GM21367 (cell line): Measurements from ENCODE around the gene C19orf73.
"Not testable (repeated sequence)": the region's sequence is repeated elsewhere in the genome, so short reads cannot be mapped to it uniquely, and the experiment has no call there.

Experiments used
- ATAC-seq: cut with Tn5 transposase; IDR thresholded peaks from one replicate; pipeline ENCODE4 v1.9.1; 2021; ENCODE audit not compliant: unreplicated experiment

The C19orf73 gene

DNA sequence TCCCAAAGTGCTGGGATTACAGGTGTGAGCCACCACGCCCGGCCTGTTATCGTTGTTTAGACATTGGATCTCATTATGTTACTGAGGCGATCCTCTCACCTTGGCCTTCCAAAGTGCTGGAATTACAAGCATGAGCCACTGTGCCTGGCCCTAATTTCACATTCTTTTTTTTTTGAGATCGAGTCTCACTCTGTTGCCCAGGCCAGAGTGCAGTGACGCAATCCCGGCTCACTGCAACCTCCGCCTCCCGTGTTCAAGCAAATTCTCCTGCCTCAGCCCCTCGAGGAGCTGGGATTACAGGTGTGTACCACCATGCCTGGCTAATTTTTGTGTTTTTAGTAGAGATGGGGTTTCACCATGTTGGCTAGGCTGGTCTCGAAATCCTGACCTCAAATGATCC is 4.3 kb upstream of the C19orf73 start:
- ATAC-seq, result not testable (repeated sequence)

DNA sequence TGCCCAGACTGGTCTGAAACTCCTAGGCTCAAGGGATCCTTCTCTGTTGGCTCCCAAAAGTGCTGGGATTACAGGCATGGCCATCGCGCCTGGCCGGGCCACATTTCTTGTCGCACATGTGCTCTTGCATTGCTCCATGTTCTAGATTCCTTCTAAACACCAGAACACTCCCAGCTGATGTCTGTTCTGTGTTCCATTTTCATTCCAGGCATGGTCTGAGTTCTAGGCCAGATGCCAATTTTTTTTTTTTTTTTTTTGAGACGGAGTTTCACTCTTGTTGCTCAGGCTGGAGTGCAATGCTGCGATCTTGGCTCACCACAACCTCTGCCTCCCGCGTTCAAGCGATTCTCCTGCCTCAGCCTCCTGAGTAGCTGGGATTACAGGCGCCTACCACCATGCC is 2.9 kb upstream of the C19orf73 start:
- not testable (repeated sequence) for ATAC-seq

GRCh38 chr19:49120868-49121267 is 1.9 kb upstream of the C19orf73 start:
- no peak for ATAC-seq

DNA sequence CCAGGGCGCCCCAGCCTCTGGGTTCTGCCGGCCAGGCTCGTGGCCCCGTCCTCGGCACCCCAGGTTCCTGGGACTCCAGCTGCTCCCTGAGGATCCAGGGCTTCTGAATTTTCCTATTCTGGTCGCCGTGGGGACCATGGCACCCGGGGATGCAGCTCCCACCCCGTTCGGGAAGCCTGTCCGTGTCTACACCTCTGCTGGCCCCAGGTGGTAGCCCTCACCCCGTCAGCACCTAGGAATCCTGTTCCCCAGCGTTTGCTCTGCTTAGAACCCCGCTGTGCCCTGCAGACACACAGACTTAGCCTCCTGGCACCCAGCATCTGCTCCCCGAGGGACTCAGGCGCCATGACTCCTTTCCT is 1.4 kb upstream of the C19orf73 start:
- ATAC-seq, result no peak

DNA sequence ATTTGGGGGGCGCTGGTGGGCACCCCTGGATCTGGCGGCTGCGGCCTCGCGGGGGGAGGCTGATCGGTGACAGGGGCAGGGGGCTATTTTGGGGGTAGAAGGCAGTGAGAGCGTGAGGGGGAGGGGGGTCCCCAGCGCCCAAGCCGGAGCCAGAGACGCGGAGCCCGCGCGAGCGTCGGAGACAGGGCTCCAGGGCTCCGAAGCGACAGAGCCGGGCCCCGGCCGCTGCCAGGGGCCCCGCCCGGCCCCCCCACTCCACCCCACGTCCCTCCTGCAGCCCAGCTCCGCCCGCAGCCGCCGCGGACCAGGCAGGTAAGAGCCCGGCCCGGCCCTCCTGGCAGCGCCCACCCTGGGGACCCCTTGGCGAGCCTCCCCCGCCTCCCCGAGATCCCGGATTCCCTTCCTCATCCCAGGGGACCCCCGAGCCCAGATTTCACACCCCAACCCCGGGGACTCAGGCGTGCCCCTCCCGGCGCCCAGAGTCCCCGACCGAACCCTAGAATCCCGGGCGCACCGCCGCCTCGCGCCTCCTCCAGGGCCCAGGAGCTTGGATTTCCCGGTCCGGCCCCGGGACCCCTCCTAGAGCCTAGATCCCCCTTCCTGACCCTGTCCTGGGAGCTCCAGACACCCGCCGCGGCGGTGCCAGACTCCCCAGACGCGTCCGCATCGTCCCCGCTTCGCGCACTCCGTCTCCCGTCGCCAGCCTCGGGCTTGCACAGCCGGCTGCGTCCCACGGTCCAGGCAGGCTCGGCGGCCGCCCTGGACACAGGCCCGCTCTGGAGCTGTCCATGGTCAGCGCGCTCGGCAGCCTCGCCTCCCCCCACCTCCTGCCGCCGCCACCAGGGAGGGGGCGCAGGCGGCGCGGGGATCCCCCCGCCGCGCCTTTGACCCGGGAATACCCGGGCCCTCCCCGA is 725 bp upstream of the C19orf73 start, which contains the start of gene PPFIA3:
PPFIA3 (plus strand) TSS at position 134 of the 914 bp plus-strand sequence. CDS start 8,330 bp downstream, outside the sequence.
- no peak for ATAC-seq

DNA sequence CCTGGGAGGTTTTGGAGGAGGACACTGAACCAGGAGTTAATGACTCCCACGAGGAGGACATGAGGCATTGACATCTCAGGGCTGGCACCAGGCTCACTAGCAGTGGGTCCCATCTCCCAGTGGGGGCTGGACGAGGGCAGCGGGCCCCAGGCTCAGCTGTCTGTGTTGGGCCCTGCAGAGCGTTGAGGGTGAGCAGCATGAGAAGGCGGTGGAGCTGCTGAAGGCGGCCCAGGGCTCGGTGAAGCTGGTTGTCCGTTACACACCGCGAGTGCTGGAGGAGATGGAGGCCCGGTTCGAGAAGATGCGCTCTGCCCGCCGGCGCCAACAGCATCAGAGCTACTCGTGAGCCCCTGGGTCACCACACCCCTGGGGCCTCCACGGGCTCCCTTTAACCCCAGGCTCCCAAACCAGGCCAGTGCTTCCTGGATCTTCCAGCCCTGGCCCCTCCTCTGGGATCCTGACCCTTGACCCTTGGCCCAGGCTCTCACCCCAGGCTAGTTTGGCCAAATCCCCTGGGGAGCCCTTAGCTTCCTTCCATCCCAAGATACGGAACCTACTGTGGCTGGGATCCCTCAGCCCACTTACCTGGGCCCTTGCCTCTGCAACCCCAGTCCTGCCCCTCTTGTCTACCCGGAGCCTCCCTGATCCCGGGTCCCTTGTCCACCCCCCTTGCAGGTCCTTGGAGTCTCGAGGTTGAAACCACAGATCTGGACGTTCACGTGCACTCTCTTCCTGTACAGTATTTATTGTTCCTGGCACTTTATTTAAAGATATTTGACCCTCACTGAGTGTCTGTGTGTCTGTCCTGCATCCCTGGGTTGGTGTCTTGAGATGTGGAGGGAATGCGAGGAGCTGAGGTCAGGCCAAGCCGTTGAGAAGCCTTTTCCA is 1.0 kb downstream of the C19orf73 start:
- no peak for ATAC-seq

- ATAC-seq, result no peak
These were observed 2.4 kb downstream of the C19orf73 start for GRCh38 chr19:49116544-49116943.

GRCh38 chr19:49114630-49115363 is 4.1 kb downstream of the C19orf73 start:
- ATAC-seq, result no peak

DNA sequence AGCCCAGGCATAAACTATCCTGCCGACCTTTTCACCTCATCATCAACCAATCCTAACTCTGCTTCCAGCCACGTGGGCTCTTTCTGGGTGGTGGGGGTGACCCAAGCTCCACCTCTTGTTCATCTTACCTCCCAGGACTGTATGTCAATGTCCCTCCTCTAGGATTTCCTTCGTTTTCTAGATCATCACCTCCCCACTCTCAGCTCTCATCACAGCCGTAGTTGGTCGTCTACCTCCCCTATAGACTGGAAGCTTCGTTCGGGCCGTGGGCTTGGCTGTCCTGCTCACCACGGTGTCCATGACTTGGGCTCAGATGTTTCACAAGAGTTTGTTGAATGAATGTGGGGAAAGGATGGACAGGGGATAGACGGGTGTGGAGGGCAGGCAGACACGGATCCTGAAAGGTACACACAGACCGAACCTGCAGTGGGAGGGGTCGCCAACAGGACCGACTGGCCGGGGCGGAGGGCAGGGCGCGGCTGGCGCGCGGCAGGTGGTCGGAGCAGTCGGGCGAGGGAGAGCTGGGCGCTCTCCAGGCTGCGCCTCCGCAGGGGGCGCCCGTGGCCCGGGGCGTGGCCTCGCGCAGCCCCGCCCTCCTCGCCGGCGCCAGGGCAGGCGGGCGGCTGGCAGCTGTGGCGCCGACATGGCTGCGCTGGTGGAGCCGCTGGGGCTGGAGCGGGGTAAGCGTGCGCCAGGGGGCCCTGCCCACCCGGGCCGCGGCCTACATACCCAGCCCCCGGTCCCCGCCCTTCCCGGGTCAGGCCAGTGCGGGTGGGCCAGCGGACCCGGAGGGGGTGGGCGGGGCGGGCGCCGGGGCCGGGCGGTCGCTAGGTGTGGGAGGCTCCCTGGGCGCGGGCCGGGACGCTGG is 4.9 kb downstream of the C19orf73 start, which contains the start of gene LIN7B:
LIN7B (plus strand) TSS at position 609 of the 868 bp plus-strand sequence; CDS start at position 644, 35 bp downstream.
- ATAC-seq, result peak; percentile 46

DNA sequence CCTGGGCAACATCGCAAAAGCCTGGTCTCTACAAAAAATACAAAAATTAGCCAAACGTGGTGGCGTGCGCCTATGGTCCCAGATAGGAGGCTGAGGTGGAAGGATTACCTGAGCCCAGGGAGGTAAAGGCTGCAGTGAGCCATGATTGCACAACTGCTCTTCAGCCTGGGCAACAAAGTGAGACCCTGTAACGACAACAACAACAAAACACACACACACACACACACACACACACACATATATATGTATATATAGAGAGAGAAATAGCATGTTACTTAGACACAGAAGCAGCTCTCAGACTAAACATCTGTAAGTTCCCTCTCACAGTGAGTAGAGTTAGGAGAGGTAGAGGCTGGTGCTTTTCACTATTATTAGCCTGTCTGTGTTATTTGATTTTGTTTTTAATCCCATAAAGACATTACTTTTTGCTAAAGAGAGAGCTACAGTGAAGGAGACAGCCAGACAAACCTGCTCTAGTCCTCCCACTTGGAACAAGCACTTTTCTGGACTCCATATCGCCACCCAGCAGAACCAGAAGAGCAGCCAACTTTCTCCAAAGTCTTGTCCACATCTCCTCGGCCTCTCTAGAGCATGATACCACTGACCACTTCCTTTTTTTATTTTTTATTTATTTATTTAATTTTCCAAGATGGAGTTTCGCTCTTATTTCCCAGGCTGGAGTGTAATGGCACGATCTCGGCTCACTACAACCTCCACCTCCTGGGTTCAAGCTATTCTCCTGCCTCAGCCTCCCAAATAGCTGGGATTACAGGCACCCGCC is 7.5 kb downstream of the C19orf73 start:
- no peak for ATAC-seq

DNA sequence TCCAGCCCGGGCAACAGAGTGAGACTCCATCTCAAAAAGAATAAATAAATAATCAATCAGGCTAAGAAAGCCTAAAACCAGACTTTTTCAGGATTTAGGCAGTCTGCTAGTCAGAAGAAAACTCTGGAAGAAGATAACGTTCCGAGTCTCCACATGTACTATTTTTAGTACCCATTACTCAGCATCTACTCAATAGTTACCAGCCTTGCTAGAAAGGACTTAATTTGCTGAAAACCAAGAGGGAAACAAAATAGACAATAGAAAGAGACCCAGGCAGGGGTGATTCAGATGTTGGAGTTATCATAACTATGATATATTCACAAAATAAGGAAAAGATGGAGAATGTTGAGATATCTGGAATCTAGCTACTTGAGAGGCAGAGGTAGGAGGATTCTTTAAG is 8.4 kb downstream of the C19orf73 start:
- no peak for ATAC-seq

DNA sequence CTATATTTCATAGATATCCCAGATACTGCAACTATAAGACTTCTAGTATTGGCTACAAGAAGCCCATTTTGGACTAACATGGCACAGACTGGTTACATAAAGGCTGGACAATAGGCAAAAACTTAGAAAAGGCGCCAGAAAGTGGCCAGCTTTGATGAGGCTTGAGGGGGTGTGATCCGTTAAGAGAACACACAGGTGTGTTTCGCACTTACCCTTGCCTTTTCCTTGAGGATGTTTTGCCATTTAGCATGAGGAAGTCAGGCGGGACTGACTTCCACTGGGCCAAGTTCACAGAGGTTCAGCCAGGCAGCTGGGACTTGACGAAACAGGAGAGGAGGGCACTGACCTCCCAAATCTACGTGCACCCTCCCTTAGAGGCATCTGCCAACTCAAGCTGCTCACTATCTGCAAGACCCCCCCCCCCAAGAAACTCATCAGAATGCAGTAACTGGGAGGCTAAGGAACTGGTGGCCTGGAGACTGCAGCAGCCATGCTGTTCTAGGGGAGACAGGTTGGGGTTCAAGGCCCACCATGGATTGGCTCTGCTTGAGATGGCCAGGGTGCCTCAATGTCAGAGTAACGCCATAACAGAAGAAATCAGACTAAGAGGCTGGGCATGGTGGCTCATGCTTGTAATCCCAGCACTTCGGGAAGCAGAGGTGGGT is 9.2 kb downstream of the C19orf73 start:
- no peak for ATAC-seq

DNA sequence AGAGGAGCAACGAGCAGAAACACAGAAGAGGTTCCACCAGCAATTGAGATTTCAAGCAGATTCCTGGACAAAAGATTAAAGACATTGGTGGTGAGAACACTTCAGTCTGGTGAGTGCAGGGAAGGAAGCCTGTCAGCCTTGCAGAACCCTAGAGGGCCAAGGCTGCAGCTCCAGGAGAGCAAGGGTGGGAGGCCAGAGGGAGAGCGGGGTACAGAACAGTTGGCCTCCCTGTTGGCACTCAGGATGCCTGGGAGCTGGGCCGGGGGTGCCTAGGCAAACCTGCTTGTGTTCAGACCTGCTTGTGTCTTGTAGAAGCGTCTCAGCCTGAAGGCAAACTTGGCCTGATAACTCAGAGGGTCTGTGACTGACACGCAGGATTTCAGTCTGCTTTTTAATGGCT is 9.9 kb downstream of the C19orf73 start:
- ATAC-seq, result no peak

GRCh38 chr19:49107625-49108459 is 11.1 kb downstream of the C19orf73 start:
- no peak for ATAC-seq

GRCh38 chr19:49106648-49107135 is 12.3 kb downstream of the C19orf73 start:
- no peak for ATAC-seq

DNA sequence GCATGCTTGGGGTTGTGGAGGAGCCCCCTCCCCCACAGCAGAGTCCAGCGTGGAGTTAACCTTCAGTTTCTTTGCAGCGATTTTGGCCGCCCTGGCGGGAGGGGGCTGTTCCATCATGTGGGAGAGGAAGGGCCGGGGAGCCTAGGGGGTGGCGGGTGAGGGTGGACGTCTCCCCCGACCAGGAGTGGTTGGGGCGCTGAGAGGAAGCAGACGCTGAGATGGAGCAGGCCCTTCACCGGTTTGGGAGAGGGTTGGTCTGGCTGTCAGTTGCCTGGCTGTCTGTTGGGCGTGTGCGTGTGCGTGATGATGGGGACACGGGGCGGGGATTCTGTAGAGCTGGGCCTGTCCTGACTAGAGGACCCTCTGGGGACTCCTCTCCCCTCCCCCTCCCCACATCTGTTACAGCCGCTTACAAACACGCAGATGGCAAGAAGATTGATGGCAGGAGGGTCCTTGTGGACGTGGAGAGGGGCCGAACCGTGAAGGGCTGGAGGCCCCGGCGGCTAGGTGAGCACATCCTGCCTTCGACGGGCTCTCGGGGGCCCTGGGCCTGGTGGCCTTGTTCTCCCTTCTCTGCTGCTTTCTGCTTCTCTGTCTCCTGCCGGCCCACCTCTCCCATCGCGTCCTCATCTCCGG is 14.6 kb downstream of the C19orf73 start:
- ATAC-seq, result no peak
